Stimulated activated CD4-positive, alpha-beta T cell treated with anti-CD3 and anti-CD28 coated beads, Interleukin-1b, Interleukin-23, amount 100 ng/mL, for 1 hour (primary cell): ENCODE results near the gene DUSP16.
"Not testable (repeated sequence)": the region's sequence is repeated elsewhere in the genome, so short reads cannot be mapped to it uniquely, and the experiment has no call there.

ENCODE experiments used
- DNase-seq, 2 donors: peaks; one replicate each; pipeline ENCODE4 v3.0.0-alpha.2; 2020; ENCODE audit warnings: low read depth in 2 of 2

DUSP16 gene

DNA sequence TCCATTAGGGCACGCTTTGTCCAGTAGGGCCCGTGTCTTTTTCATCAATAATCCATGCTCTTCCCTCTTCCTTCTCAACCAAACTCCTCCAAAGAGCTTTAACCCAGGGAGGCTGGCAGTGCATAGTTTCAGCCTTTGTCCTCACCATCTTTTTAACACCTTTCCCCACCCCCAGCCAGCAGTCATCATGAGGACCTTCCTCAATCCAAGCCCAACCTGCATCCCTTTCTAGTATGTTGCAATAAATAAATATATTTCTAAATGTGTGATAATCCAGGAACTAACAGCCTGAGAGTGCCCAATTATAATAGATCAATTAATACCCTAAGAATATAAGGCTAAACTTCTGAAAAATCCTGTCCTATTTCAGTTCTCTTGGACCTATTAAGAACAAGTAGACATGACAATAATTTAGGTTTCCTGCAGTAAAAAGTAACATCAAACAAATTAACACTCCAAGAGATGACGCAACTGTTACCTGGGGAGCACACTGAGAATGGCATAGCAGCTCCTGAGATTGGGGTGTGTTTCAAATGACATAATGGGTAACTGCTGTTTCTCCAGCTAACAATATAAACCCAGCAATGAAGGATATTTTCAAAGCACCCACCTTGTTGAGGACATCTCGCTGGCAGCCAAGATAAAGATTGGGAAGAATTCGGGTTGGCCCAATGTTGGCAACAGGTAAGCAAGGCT lies 62.6 kb downstream of the DUSP16 start:
- no peak for DNase-seq

GRCh38 chr12:12498210-12498609 lies 64.5 kb downstream of the DUSP16 start:
- DNase-seq: no peak

GRCh38 chr12:12495536-12495935 lies 67.1 kb downstream of the DUSP16 start:
- DNase-seq: no peak

DNA sequence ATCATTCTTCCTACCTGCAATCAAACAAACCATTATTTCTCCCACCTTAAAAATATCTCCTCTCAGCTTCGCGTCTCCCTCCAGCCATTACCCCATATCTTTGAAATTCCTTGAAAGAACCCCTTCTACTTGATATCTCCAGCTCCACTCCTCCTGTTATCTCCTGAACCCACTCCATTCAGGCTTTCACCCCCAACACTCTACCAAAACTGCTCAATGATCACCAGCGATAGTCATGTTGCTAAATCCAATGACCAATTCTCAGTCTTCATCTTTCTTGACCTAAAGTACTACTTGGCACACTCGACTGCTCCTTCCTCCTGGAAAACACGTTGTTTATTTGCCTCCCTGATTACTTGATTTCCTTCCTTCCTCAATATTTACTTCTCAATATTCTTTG lies 70.1 kb downstream of the DUSP16 start:
- DNase-seq: no peak

GRCh38 chr12:12491606-12492005 lies 71.1 kb downstream of the DUSP16 start:
- no peak for DNase-seq

- no peak for DNase-seq
These were observed 73.7 kb downstream of the DUSP16 start for GRCh38 chr12:12488823-12489550.

DNA sequence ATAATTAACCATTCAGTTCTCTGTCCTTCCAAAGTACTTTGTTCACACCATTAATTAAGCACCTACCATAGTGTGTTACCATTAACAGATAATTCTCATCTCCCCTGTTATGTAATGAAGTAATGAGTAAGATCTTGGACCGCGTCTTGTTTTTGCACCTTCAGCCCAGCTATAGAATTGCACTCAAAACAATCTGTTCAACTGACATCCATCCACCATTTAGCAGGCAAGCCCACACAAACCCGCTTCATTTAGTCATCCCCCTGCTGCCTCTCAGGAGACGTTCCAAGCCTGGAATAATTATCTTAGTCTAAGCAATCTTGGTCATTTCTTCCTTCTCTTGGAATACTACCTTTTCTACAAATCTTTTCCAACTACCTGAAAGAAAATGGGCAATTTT lies 74.4 kb downstream of the DUSP16 start:
- DNase-seq: no peak

DNA sequence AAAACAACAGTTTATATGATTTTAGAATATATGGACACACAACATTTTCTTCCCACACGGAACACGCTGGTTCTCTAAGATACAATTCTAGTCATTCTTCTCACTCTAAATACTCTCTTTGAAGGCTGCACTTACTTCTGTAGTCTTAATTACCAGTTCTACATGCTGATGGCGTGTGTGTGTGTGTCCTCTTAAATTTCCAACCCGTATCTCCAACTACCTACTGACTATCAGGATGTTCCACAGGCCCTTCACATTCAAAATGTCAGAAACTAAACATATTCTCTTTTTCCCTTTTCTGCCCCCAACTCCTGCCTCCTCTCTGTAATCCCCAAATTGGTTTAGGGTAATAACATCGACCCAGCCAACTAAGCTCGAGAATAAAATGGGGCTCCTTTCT lies 75.2 kb downstream of the DUSP16 start:
- DNase-seq: no peak

DNA sequence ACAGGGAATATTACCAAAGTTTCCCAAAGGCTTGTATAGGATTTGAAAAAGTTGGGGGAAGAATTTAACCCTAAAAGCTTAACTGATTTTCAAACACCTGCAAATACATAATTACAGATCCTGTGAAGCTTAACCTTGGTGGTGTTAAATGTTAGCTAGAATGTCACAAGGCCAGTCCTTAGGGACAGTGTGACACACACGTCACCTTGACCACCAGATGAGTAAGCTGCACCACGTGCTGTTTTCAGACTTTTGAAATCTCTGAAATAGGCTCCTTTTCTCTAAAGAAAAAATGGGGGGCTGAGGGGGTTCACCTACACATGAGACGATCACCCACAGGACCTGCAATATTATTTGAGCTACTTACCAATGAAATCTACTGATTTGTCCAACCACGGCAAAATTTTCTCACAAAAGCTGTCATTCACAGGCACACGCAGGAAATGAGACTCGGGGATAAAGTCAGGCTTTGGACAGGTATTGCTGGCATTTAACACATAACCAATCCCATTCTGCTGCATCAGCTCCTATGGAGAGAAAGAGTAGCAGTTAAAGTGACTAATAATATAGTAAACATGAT lies 75.9 kb downstream of the DUSP16 start:
- DNase-seq: no peak

- no peak for DNase-seq
These were observed 79.2 kb downstream of the DUSP16 start for GRCh38 chr12:12483438-12483837.

GRCh38 chr12:12482959-12483358 lies 79.7 kb downstream of the DUSP16 start:
- no peak for DNase-seq

DNA sequence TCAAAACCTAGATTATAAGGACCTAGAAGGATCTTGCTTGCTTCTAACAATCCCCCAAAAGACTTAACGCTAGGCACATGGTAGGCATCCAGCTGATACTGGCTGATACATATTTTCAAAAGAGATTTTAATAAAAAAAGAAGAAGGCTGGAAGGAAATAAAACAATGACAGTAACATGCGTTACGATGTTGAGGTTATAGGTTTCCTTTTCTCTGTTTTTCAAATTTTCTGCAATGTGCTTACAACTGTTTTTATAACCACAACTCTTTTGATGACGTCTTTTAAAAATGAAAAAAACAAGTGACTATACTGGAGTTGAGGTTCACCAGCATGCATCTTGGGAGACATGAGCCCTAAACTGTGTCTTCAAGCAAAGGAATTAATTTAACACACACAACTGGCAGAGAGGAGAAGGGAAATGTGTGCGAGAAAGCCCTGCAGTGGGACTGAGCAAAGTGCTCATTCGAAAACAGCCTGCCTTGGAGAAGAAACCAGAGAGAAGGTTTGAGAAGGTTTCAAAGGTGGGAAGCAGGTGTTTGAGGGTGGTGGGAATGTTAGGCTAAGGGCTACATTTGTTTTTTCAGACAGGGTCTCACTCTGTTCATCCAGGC lies 80.4 kb downstream of the DUSP16 start:
- no peak for DNase-seq

GRCh38 chr12:12481631-12482030 lies 81.0 kb downstream of the DUSP16 start:
- DNase-seq: no peak

GRCh38 chr12:12480074-12480473 lies 82.6 kb downstream of the DUSP16 start:
- no peak for DNase-seq

DNA sequence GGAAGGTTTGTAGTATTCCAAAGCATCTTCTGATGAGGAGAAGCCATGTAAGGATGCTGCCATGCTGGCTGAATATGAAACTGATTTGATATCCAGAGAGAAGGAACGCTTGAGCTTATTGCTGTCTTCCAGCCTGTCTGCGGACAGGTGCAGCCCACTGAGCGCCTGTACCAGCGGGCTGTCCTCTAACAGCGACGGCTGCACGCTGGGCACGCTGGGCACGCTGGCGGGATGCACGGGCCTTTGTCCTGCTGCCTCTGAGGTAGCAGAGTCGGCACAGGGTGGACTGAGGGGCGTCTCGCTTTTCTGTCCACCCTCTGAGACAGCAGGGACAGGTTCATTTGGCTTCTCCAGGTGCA lies 85.2 kb downstream of the DUSP16 start:
- DNase-seq: no peak

DNA sequence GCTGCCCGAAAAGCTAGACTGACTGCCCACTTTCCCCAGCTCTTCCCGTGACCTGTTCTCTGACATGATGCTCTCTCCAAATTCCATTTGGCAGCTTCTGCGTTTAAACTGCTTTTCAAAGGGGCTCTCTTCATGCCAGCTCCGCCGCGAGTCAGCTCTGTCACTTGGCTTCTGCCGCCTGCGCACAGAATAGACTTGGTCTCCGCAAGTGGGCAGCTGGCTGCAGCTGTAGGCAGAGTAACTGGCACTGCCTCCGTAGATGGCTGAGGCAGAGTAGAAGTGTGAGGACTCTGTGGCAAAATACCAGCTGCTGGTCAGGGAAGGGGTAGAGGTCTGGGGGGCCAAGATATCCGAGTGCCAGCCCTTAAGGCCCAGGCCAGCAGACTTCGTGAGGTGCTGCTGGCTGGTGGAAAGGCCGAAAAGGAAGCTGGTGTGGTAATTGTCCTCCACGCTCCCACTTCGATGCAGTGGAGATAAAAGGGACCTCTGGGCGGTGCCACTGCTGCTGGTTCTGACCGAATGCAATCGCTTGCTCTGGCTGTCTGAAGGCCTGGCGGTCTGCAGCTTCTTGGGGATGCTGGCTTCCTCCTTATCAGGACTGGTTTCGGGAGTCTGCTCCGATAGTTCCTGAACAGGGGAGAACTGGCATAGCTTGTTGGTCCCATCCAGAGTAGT lies 85.7 kb downstream of the DUSP16 start:
- DNase-seq: no peak

- DNase-seq: no peak
These were observed 87.5 kb downstream of the DUSP16 start for GRCh38 chr12:12474931-12475795.

DNA sequence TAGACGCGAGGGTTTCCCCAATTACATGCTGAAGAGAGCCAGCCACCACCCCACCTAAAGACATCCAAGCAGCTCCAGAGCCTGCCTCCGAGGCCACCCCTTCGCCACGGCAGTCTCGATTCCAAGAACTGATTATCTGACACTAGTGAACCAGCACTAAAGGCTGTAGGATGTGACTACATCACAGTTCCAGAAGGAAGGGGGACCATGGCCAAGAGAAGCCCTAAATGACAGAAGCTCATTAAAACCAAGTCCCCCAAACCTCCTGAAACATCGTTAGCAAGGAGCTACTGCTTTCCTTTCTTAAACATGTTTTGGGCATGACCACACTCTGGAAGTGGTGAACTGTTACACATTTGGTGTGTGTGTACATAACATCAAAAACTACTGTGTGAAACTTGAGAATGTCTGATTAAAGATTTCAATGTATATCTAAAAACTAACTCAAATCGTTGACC lies 88.2 kb downstream of the DUSP16 start:
- no peak for DNase-seq

DNA sequence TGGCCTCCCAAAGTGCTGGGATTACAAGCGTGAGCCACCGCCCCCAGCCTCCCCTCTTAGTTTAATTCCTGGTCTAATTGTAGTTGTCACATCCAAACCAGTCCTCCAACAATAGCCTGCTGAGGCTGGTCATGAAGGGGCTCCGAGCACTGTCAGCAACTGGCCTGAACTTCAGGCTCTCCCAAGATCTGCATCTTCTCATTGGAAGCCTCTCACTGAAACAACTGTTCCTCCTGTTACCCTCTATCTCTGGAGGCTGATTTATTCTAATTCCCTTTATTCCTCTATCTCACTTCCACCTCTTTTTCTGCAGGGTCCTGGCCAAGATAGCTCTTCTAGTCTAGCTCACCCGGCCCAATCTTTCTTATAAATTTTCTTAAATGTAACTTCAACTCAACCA lies 89.4 kb downstream of the DUSP16 start:
- no peak for DNase-seq

DNA sequence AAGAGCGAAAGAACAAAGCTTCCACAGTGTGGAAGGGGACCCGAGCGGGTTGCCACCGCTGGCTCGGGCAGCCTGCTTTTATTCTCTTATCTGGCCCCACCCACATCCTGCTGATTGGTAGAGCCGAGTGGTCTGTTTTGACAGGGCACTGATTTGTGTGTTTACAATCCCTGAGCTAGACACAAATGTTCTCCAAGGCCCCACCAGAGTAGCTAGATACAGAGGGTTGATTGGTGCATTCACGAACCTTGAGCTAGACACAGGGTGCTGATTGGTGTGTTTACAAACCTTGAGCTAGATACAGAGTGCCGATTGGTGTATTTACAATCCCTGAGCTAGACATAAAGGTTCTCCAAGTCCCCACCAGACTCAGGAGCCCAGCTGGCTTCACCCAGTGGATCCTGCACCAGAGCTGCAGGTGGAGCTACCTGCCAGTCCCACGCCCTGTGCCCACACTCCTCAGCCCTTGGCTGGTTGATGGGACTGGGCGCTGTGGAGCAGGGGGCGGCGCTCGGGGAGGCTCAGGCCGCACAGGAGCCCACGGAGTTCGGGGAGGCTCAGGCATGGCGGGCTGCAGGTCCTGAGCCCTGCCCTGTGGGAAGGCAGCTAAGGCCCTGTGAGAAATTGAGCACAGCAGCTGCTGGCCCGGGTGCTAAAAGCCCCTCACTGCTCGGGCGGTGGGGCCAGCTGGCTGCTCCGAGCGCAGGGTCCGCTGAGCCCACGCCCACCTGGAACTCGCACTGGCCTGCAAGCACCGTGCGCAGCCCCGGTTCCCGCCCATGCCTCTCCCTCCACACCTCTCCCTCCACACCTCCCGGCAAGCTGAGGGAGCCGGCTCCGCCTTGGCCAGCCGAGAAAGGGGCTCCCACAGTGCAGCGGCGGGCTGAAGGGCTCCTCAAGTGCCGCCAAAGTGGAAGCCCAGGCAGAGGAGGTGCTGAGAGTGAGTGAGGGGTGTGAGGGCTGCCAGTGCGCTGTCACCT lies 90.4 kb downstream of the DUSP16 start:
- DNase-seq: not testable (repeated sequence)
